C4-2B (cell line): ENCODE measurements around the gene NDRG3.

Experiments
- CTCF ChIP-seq: fragments of 450-650 bp; conservative IDR thresholded peaks from 2 replicates; pipeline ENCODE4 v1.5.1; 2017; ENCODE audit warnings: mild to moderate bottlenecking
- ZFX ChIP-seq: fragments of 450-650 bp; IDR thresholded peaks from 2 replicates; pipeline ENCODE4 v1.6.1; 2017

- TF ChIP-seq CTCF (no peak), ZFX (peak; percentile 59; the same call in 1 of the 2 replicates)
Measured at GRCh38 chr20:36606158-36607066, 139.5 kb downstream of the NDRG3 start.
